ENCODE data around the gene MED20.

Gene MED20

GRCh38 chr6:41920921-41921711 lies at the start of gene MED20, which contains the start of gene BYSL:
Gene MED20, minus strand, starts transcription at chr6:41921139. Its CDS starts 121 bp downstream, at chr6:41921018.
Gene BYSL, plus strand, starts transcription at chr6:41921499. Its CDS starts 64 bp downstream, at chr6:41921563.
- Histone ChIP-seq H3K27me3 (ENCODE audit: insufficient read depth, low read length) (no peaks in the 10 kb centered on the region), H3K9me2 (ENCODE audit: low read depth, low read length) (no peaks in the 10 kb centered on the region), H3K79me2 (ENCODE audit: insufficient read depth, low read length) (peaks cover 56% of the 10 kb centered on the region), H3K4me2 (ENCODE audit: low read length) (peak within 1 kb of the TSS; percentile 100), H4K20me1 (ENCODE audit: insufficient read depth, low read length) (no peaks in the 10 kb centered on the region), H3K4me3 (ENCODE audit: low read depth, low read length, poor library complexity, severe bottlenecking) (peak within 1 kb of the TSS; percentile 86), H3K27ac (ENCODE audit: low read depth, low read length, poor library complexity, severe bottlenecking) (peak within 1 kb of the TSS; percentile 79), H2AFZ (ENCODE audit: low read length) (0 out of 2 replicates have a peak within 1 kb of the TSS, but pooled peaks have one; percentile 29), H3K4me1 (ENCODE audit: insufficient read depth, low read length, severe bottlenecking) (peaks cover 30% of the 10 kb centered on the region), H3K9ac (ENCODE audit: low read length) (peak within 1 kb of the TSS; percentile 86), H3K36me3 (ENCODE audit: insufficient read depth, low read length) (peaks cover 28% of the 10 kb centered on the region), H3F3A (ENCODE audit: insufficient read depth, low read length) (no peaks in the 10 kb centered on the region), H3K9me3 (ENCODE audit: low read length) (no peaks in the 10 kb centered on the region)
- no peak for TF ChIP-seq EZH2 (IDR thresholded peaks at IDR 0.05; ENCODE audit: borderline replicate concordance, low read length)
- TF ChIP-seq, protein P1, sequence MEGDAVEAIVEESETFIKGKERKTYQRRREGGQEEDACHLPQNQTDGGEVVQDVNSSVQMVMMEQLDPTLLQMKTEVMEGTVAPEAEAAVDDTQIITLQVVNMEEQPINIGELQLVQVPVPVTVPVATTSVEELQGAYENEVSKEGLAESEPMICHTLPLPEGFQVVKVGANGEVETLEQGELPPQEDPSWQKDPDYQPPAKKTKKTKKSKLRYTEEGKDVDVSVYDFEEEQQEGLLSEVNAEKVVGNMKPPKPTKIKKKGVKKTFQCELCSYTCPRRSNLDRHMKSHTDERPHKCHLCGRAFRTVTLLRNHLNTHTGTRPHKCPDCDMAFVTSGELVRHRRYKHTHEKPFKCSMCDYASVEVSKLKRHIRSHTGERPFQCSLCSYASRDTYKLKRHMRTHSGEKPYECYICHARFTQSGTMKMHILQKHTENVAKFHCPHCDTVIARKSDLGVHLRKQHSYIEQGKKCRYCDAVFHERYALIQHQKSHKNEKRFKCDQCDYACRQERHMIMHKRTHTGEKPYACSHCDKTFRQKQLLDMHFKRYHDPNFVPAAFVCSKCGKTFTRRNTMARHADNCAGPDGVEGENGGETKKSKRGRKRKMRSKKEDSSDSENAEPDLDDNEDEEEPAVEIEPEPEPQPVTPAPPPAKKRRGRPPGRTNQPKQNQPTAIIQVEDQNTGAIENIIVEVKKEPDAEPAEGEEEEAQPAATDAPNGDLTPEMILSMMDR (IDR thresholded peaks at IDR 0.05; ENCODE audit: low read length) = peak; percentile 93

- no peak overlapping the region for H3K4me2 ChIP-seq (ENCODE audit: low read length)
Observed at GRCh38 chr6:41970436-41970846, 49.5 kb upstream of the MED20 start.

DNA sequence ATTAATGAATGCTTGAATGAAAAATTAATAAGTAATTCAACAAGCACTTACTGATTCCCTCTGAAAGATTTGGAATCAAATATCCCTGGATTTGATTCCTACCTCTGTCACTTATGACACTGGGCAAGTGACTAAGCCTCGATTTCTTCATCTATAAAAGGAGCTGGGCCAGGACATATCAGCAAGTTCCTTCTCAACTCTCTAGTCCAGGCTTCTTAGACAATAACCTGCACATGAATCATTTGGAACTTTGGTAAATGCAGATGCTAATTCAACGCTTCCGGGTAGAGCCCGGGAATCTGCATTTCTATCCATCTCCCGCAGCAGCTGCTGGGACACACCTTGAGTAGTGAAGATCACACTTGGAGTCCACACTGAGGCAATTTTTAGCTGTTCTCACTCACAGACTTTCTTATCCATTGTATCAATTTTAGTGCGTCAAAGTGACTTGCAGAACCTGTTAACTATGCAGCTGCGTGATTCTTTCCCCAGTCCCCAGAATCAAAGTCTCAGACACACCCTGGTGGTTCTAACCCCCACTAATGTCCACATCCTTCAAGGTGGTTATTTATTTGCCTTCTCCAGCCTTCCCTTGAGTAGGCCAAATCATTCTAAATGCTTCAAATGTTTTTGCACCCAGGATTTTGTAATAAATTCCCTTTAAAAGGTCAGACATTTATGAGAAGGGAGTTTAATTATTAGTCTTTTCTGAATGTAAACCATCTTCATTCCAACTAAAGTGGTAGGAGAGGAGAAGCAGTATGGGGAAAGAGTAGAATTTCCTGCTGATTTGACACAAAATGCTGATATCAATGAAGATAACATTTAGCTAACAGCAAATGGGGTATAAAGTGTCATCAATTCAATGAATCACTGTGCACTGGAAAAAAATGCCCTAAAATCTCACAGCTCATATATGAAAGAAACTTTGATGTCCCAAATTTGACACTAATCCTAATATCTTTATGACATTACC lies 46.7 kb upstream of the MED20 start:
- H3K27me3 ChIP-seq (ENCODE audit: insufficient read depth, low read length) = no peaks in the 10 kb centered on the region
- H3K4me1 ChIP-seq (ENCODE audit: insufficient read depth, low read length, severe bottlenecking) = no peaks in the 10 kb centered on the region
- H3K9me2 ChIP-seq (ENCODE audit: low read depth, low read length) = no peaks in the 10 kb centered on the region
- no peaks in the 10 kb centered on the region for H3K36me3 ChIP-seq (ENCODE audit: insufficient read depth, low read length)
- no peak overlapping the region for H3K4me2 ChIP-seq (ENCODE audit: low read length)
- H4K20me1 ChIP-seq (ENCODE audit: insufficient read depth, low read length) = no peaks in the 10 kb centered on the region
- no peak overlapping the region for H3K27ac ChIP-seq (ENCODE audit: low read depth, low read length, poor library complexity, severe bottlenecking)
- no peaks in the 10 kb centered on the region for H3K79me2 ChIP-seq (ENCODE audit: insufficient read depth, low read length)
- H3K4me3 ChIP-seq (ENCODE audit: low read depth, low read length, poor library complexity, severe bottlenecking) = no peak overlapping the region
- H3K9me3 ChIP-seq (ENCODE audit: low read length) = no peaks in the 10 kb centered on the region
- H3F3A ChIP-seq (ENCODE audit: insufficient read depth, low read length) = no peaks in the 10 kb centered on the region
- no peak overlapping the region for H2AFZ ChIP-seq (ENCODE audit: low read length)
- TF ChIP-seq EZH2 (IDR thresholded peaks at IDR 0.05; ENCODE audit: borderline replicate concordance, low read length) = no peak
- TF ChIP-seq, protein P1 (IDR thresholded peaks at IDR 0.05; ENCODE audit: low read length) = no peak
- H3K9ac ChIP-seq (ENCODE audit: low read length) = no peak overlapping the region

More at GRCh38 chr6:41970436-41970846, 49.5 kb upstream of the MED20 start:
- TF ChIP-seq EZH2 (IDR thresholded peaks at IDR 0.05; ENCODE audit: borderline replicate concordance, low read length) = no peak
- TF ChIP-seq, protein P1 (IDR thresholded peaks at IDR 0.05; ENCODE audit: low read length) = no peak
- Histone ChIP-seq H3F3A (ENCODE audit: insufficient read depth, low read length) (no peaks in the 10 kb centered on the region), H3K4me1 (ENCODE audit: insufficient read depth, low read length, severe bottlenecking) (no peaks in the 10 kb centered on the region), H3K79me2 (ENCODE audit: insufficient read depth, low read length) (no peaks in the 10 kb centered on the region), H3K4me3 (ENCODE audit: low read depth, low read length, poor library complexity, severe bottlenecking) (no peak overlapping the region), H3K27ac (ENCODE audit: low read depth, low read length, poor library complexity, severe bottlenecking) (no peak overlapping the region), H3K27me3 (ENCODE audit: insufficient read depth, low read length) (no peaks in the 10 kb centered on the region), H2AFZ (ENCODE audit: low read length) (no peak overlapping the region), H3K9me3 (ENCODE audit: low read length) (no peaks in the 10 kb centered on the region), H3K9me2 (ENCODE audit: low read depth, low read length) (no peaks in the 10 kb centered on the region), H4K20me1 (ENCODE audit: insufficient read depth, low read length) (no peaks in the 10 kb centered on the region), H3K36me3 (ENCODE audit: insufficient read depth, low read length) (no peaks in the 10 kb centered on the region), H3K9ac (ENCODE audit: low read length) (no peak overlapping the region)
